NK-92 treated with Interleukin-12 subunit alpha and Interleukin-12 subunit beta, amount 100 ng/mL, for 24 hours (cell line): Measurements from ENCODE around the gene ZC3H7A.
A peak's percentile ranks its signal among the peaks of the same experiment; 100 is the strongest.

Source experiments
- DNase-seq: peaks from one replicate; lab custom pipeline; 2025; lab: John Stamatoyannopoulos, UW

ZC3H7A gene

GRCh38 chr16:11768849-11769248, 28.2 kb downstream of the ZC3H7A start:
- DNase-seq = no peak

GRCh38 chr16:11762431-11762830, 34.6 kb downstream of the ZC3H7A start:
- DNase-seq = no peak

DNA sequence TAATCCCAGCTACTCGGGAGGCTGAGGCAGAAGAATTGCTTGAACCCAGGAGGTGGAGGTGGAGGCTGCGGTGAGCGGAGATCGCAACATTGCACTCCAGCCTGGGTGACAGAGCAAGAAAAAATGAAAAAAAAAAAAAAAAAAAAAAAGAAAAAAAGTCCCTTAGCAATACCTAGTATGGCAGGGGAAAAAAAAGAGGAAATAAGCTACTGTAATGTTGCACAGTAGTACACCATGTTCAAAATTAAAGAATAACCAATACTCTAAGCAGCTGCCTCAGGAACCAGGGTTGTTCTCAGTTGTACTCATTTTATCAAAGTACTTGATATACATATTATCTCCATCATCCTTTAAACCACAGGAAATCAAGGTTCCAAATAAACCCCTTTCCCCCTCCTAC, 37.1 kb downstream of the ZC3H7A start:
- DNase-seq = no peak

DNA sequence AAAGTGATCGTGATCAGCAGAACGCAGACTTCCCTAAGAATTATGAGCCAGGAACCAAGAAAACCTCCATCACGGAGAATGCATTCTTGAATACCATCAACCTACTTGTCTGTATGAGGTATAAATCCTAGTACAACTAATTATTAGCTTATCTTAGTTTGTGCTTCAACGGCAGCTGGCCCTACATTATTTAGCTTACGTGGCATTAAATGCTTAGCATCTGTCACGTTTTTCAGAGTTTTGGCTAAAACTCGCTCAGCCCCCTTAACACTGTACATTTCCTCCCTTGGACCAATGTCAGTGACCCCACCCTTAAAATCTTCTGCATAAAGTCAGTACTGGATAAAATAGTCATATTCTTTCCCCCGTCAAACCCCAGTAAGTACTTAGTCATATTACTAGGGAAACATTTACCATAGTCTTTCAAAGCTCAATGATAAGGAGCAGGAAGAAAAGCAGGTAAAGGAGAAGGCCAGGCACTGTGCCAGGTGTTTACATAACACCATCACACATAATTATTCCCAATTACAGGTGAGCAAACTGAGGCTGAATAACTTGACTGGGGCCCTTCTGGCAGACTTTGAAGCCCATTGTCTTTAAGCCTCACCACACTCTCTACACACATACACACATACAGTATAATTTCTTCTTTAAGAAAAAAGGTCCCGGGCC, 37.8 kb downstream of the ZC3H7A start:
- no peak for DNase-seq

GRCh38 chr16:11757671-11758545, 39.1 kb downstream of the ZC3H7A start:
- DNase-seq = no peak

- DNase-seq = no peak
Observed at GRCh38 chr16:11756248-11756647, 40.8 kb downstream of the ZC3H7A start.

GRCh38 chr16:11755022-11755760, 41.9 kb downstream of the ZC3H7A start:
- DNase-seq = no peak

- DNase-seq = no peak
Observed at GRCh38 chr16:11752856-11753255, 44.2 kb downstream of the ZC3H7A start.

DNA sequence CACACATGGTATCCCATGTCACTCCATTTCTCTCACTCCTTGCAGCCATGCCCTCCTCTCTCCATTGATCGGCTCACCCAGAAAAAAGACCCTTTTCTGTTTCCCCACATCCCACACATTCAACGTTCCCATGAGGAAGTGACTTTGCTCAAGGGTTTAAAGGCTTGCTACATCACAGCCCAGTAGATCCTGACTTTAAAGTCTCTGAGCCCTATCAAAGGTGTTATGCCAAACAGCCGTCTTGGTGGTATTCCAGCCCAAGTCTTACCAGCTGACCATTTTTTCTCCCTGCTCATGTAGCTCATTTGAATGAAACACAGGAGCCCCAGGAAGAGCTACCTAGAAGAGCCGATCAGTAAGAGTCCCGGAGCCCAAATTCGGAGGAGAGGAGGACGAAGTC, 47.0 kb downstream of the ZC3H7A start:
- DNase-seq = no peak

DNA sequence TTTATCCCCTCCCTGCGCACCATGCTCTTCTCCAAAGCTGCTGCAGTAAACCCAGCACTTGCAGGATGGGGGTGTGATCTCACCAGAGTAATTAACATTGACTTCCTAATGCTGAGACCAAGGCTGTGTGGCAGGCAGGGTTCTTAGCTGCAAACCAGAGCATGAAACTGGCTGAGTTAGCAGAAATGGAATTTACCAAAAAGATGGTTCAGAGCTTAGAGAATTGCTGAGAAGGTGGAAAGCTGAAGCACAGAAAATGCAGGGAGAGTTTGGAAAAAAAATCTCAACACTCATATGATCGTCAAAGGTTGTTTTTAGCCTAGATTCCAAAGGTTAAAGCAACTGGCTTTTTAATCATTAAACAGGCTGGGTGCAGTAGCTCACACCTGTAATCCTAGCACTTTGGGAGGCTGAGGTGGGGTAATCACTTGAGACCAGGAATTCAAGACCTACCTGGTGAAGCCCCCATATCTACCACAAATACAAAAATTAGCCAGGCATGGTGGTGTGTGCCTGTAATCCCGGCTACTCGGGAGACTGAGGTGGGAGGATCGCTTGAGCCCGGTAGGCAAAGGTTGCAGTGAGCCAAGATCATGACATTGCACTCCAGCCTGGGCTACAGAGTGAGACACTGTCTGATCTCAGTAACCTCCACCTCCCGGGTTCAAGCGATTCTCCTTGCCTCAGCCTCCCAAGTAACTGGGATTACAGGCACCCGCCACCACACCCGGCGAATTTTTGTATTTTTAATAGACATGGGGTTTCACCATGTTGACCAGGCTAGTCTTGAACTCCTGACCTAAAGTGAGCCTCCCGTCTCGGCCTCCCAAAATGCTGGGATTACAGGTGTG, 48.4 kb downstream of the ZC3H7A start:
- DNase-seq = no peak

DNA sequence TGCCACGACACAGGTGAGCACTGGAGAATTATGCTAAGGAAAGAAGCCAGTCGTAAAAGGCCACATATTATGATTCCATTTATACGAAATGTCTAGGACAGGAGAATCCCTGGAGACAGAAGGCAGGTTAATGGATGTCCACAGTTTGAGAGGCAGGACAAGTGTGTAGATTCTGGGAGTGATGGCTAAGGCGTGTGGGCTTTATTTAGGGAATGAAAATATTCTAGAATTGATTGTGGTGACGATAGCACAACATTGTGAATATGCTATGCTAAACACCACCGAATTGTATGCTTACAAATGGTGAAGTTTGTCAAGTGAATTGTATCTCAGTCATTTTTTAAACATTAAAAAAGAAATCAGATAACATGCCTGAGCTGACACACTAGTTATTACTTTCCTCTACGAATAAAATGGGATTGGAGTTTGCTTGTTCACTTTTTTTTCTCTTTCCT, 49.1 kb downstream of the ZC3H7A start:
- no peak for DNase-seq

GRCh38 chr16:11744075-11744470, 53.0 kb downstream of the ZC3H7A start:
- DNase-seq = no peak

DNA sequence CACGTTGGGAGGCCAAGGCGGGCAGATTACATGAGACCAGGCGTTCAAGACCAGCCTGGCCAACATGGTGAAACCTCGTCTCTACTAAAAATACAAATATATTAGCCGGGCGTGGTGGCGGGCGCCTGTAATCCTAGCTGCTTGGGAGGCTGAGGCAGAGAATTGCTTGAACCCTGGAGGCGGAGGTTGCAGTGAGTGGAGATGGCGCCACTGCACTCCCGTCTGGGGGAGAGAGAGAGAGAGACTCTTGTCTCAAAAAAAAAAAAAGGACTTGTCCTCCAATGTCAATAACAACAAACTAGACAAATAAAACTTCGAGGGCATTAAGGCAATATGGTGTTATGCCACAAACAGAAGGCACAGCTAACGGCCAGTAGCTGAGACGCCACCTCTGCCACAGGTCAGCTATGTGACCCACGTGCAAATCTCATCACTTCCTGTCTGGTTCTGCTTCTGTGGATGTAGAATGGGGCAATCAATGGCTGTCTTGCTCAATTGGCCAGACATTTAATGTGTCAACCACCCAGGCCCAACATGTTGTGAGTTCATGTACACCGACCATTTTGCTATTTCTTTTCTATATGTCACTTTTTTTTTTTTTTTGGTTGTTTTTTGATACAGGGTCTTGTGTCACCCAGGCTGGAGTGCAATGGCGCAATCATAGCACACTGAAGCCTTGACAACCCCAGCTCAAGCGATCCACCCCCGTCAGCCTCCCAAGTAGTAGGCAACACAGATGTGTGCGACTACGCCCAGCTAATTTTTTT, 53.6 kb downstream of the ZC3H7A start:
- peak; percentile 69 for DNase-seq

- DNase-seq = peak; percentile 99
Observed at GRCh38 chr16:11742536-11743307, 54.3 kb downstream of the ZC3H7A start, which contains the start of gene TXNDC11. TXNDC11 (minus strand) TSS chr16:11742857; CDS start chr16:11742730, 127 bp downstream.

DNA sequence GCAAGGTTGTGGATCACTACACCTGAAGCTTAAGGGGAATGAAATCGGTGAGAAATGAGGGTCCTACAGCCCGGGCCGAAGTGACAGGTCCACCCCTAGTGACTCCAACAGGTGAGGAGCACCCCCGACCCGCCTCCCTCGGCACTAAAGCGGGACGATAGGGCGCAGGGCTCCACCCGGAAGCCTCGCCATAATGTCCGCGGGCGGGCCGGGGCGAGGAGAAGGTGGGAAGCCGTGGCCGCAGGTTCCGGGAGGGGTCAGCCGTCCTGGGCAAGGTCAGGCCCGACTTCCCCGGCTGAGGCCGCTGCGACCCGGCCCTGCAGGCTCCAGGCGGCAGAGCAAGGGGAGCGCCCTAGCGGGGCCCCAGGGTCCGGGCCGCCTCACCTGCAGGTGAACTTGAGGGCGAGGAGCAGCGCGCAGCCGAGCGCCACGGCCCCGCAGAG, 54.9 kb downstream of the ZC3H7A start:
- peak; percentile 71 for DNase-seq

GRCh38 chr16:11740567-11740966, 56.5 kb downstream of the ZC3H7A start:
- no peak for DNase-seq

GRCh38 chr16:11738742-11739544, 58.1 kb downstream of the ZC3H7A start:
- DNase-seq = no peak

DNA sequence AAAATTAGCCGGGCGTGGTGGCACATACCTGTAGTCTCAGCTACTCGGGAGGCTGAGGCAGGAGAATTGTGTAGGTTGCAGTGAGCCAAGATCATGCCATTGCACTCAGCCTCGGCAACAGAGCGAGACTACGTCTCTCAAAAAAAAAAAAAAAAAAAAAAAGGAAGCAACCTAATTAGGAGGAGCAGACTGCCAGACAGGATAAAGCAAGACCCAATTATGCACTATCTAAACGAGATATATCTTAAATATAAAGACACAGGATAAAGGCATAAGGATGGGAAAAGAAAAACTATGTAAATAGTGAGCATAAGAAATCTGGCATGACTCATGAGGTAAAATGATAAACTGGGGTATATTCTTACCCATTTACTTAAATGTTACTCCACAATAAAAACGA, 59.3 kb downstream of the ZC3H7A start:
- no peak for DNase-seq

- no peak for DNase-seq
Observed at GRCh38 chr16:11736903-11737302, 60.2 kb downstream of the ZC3H7A start.
